H7 (cell line): ENCODE data around the gene RNASET2. TPM values are rescaled to one million over a fixed set of nuclear protein-coding genes. Genes with fewer than 3 reads are reported as not detected.

Experiments
- DNase-seq: peaks from one replicate; pipeline ENCODE4 v3.0.0; 2012
- H3K27me3 ChIP-seq: 2 replicates; pipeline ENCODE4 v1.6.0; 2011; ENCODE audit warnings: mild to moderate bottlenecking, low read length; ENCODE audit not compliant: control insufficient read depth, insufficient read depth
- H3K36me3 ChIP-seq: replicated peaks from 2 replicates; pipeline ENCODE4 v1.5.1; 2011; ENCODE audit warnings: low read length; ENCODE audit not compliant: control insufficient read depth, insufficient read depth
- H3K4me3 ChIP-seq: 2 replicates; pipeline ENCODE4 v1.5.1; 2011; ENCODE audit warnings: low read depth, mild to moderate bottlenecking, control low read depth, low read length, moderate library complexity; ENCODE audit not compliant: insufficient read depth
- total RNA-seq: library from RNA; depleted of rRNA; stranded (reverse); fragments of >200 nt; shearing (Covaris generic); gene quantifications from 2 replicates; pipeline ENCODE4 v1.2.3, GENCODE V29; 2014; rRNA removed

Gene RNASET2
- total RNA-seq = 27.8 and 41.3 TPM in 2 replicates

GRCh38 chr6:166956444-166957086 lies at the start of gene RNASET2:
RNASET2 (minus strand) TSS chr6:166956550; CDS start chr6:166956182, 368 bp downstream.
- peaks cover 7% of the 10 kb centered on the region for H3K27me3 ChIP-seq
- peak; percentile 98 for DNase-seq
- H3K4me3 ChIP-seq = peak within 1 kb of the TSS; percentile 87
- no peaks in the 10 kb centered on the region for H3K36me3 ChIP-seq

GRCh38 chr6:167005350-167006159 lies 49.2 kb upstream of the RNASET2 start:
- H3K27me3 ChIP-seq = no peaks in the 10 kb centered on the region
- H3K4me3 ChIP-seq = no peak overlapping the region
- H3K36me3 ChIP-seq = peaks cover 19% of the 10 kb centered on the region
- no peak for DNase-seq

- Histone ChIP-seq H3K36me3 (peaks cover 12% of the 10 kb centered on the region), H3K27me3 (no peaks in the 10 kb centered on the region; the same call in 1 of the 2 replicates), H3K4me3 (no peak overlapping the region)
- DNase-seq = no peak
Measured at GRCh38 chr6:167000759-167001158, 44.4 kb upstream of the RNASET2 start.

- DNase-seq = no peak
- H3K27me3 ChIP-seq = no peaks in the 10 kb centered on the region; the same call in 1 of the 2 replicates
- H3K36me3 ChIP-seq = peaks cover 6% of the 10 kb centered on the region
- peak overlapping the region; percentile 87 for H3K4me3 ChIP-seq
Measured at GRCh38 chr6:166999884-167000253, 43.5 kb upstream of the RNASET2 start.

- Histone ChIP-seq H3K27me3 (no peaks in the 10 kb centered on the region; the same call in 1 of the 2 replicates), H3K4me3 (peak within 1 kb of the TSS; percentile 87), H3K36me3 (peaks cover 6% of the 10 kb centered on the region)
- peak; percentile 98 for DNase-seq
Measured at GRCh38 chr6:166999145-166999883, 43.0 kb upstream of the RNASET2 start, which contains the start of gene CEP43. CEP43 (plus strand) TSS chr6:166999397; CDS start chr6:166999413, 16 bp downstream.

GRCh38 chr6:166998256-166999144 lies 42.1 kb upstream of the RNASET2 start:
- peak; percentile 66 for DNase-seq
- Histone ChIP-seq H3K4me3 (peak overlapping the region; percentile 87), H3K36me3 (peaks cover 6% of the 10 kb centered on the region), H3K27me3 (no peaks in the 10 kb centered on the region; the same call in 1 of the 2 replicates)

- Histone ChIP-seq H3K27me3 (no peaks in the 10 kb centered on the region; the same call in 1 of the 2 replicates), H3K4me3 (peak overlapping the region; percentile 87), H3K36me3 (peaks cover 6% of the 10 kb centered on the region)
- peak; percentile 61 for DNase-seq
Measured at GRCh38 chr6:166997768-166998255, 41.5 kb upstream of the RNASET2 start.

- peaks cover 5% of the 10 kb centered on the region for H3K36me3 ChIP-seq
- no peak for DNase-seq
- H3K4me3 ChIP-seq = no peak overlapping the region
- no peaks in the 10 kb centered on the region; the same call in 1 of the 2 replicates for H3K27me3 ChIP-seq
Measured at GRCh38 chr6:166997348-166997747, 41.0 kb upstream of the RNASET2 start.

- H3K36me3 ChIP-seq = 0 out of 2 replicates have a peak, but pooled peaks cover 2% of the 10 kb centered on the region
- no peak for DNase-seq
Measured at GRCh38 chr6:166996406-166996805, 40.1 kb upstream of the RNASET2 start.

GRCh38 chr6:166989427-166990032 lies 33.2 kb upstream of the RNASET2 start:
- no peak overlapping the region for H3K4me3 ChIP-seq
- no peaks in the 10 kb centered on the region for H3K27me3 ChIP-seq
- DNase-seq = no peak
- no peaks in the 10 kb centered on the region; the same call in none of the 2 replicates for H3K36me3 ChIP-seq

More at GRCh38 chr6:166996406-166996805, 40.1 kb upstream of the RNASET2 start:
- Histone ChIP-seq H3K27me3 (no peaks in the 10 kb centered on the region; the same call in 1 of the 2 replicates), H3K4me3 (no peak overlapping the region)

GRCh38 chr6:166988674-166989201 lies 32.4 kb upstream of the RNASET2 start:
- no peaks in the 10 kb centered on the region for H3K27me3 ChIP-seq
- no peak overlapping the region for H3K4me3 ChIP-seq
- H3K36me3 ChIP-seq = no peaks in the 10 kb centered on the region; the same call in none of the 2 replicates
- DNase-seq = peak; percentile 52

- no peak overlapping the region for H3K4me3 ChIP-seq
Measured at GRCh38 chr6:166987930-166988329, 31.6 kb upstream of the RNASET2 start.

GRCh38 chr6:166987448-166987847 lies 31.1 kb upstream of the RNASET2 start:
- DNase-seq = no peak
- no peaks in the 10 kb centered on the region for H3K27me3 ChIP-seq
- no peak overlapping the region for H3K4me3 ChIP-seq
- no peaks in the 10 kb centered on the region; the same call in none of the 2 replicates for H3K36me3 ChIP-seq

More at GRCh38 chr6:166987930-166988329, 31.6 kb upstream of the RNASET2 start:
- H3K36me3 ChIP-seq = no peaks in the 10 kb centered on the region; the same call in none of the 2 replicates
- DNase-seq = no peak
- no peaks in the 10 kb centered on the region for H3K27me3 ChIP-seq
